Activated naive CD4-positive, alpha-beta T cell treated with anti-CD3 and anti-CD28 coated beads, Interleukin-2, amount 50 U/mL, for 72 hours (primary cell): ENCODE results near the gene TRAPPC2. TPM values are rescaled to one million over a fixed set of nuclear protein-coding genes. Genes with fewer than 3 reads are reported as not detected.
"Not testable (repeated sequence)": the region's sequence is repeated elsewhere in the genome, so short reads cannot be mapped to it uniquely, and the experiment has no call there.

ENCODE experiments used
- ATAC-seq, 2 donors: fragments of 150-1000 bp; cut with Tn5 transposase; 2 replicates each; pipeline ENCODE4 v1.10.0; 2021; ENCODE audit warnings: mild to moderate bottlenecking in 2 of 2, moderate library complexity in 2 of 2
- DNase-seq, 2 donors: peaks; one replicate each; pipeline ENCODE4 v3.0.0; 2021 to 2022; ENCODE audit warnings: low spot score in 2 of 2
- H3K27ac Mint-ChIP-seq, 2 donors: one replicate each; pipeline ENCODE4 v1.8.0; 2022; ENCODE audit warnings: mild to moderate bottlenecking in 2 of 2, mixed read lengths in 2 of 2
- H3K36me3 Mint-ChIP-seq, 2 donors: one replicate each; pipeline ENCODE4 v1.8.0; 2022; ENCODE audit warnings: mixed read lengths in 2 of 2
- H3K9me3 Mint-ChIP-seq, 2 donors: one replicate each; pipeline ENCODE4 v1.8.0; 2022; ENCODE audit warnings: mixed read lengths in 2 of 2
- total RNA-seq, 2 donors: library from RNA; stranded (reverse); gene quantifications; one replicate each; pipeline ENCODE4 v1.2.3, GENCODE V29; 2022

The TRAPPC2 gene
- total RNA-seq, 2 donors from 2014 or later: 14.5 to 18.1 TPM

DNA sequence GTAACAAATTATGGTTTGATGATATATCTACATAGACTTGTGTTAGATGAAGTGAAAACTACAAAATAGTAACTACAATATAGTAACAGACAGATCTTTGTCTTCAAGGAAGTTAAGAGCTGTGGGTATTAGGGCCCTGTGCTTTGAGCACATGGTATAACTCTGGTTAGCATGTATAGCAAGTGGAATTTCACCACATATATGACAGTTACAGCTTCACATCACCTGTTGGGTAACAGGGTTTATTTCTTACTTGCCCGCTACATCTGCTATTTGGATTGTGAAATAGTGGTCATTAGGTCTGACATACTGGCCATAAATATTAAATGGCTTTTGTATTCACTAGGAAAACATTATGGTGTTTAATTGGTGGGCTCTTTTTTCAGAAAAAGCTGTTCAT, 20.3 kb upstream of the TRAPPC2 start:
- peaks cover 0 to 7% of the 10 kb centered on the region in 2 donors for H3K36me3 Mint-ChIP-seq
- ATAC-seq (no peak), DNase-seq (no peak)
- no peaks in the 10 kb centered on the region for H3K9me3 Mint-ChIP-seq
- H3K27ac Mint-ChIP-seq: no peak overlapping the region

DNA sequence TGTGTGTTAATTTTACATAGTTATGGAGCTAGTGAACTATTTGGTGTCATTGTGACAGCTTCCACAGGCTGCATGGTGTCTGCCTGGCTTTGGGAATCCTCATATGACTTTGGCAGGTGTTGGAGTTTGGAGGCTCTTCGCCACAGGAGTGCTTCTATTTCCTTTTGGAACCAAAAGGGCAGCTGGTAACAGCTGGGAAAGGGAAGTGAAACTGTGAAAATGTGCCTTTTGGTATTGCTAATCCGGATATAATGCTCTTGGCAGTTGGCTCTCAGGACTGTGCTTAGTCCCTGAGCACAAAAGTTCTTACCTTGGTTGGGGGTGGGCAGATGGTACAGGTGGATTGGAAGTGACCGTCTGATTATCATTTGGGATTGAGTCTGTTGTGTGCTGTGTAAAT, 18.2 kb upstream of the TRAPPC2 start:
- H3K36me3 Mint-ChIP-seq: peaks cover 0 to 7% of the 10 kb centered on the region in 2 donors

DNA sequence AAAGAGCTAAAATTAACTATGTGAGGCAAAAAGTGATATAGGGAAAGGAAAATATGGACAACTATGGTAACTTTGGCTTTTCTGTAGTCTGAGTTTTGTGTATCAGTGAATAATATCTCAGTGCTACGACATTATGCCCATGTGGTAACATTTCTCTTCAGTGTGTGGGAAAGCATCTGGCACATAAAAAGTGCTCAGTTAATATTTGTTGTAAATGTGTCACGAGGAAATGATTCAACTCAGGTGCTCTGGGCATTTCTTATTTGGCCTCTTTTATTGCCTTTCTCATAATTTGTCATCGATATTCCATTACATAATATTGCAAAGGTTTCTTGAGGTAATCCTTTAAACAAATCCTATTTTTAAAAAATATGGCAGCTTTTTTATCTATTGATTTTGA, 17.7 kb upstream of the TRAPPC2 start:
- no peak for DNase-seq
- no peak for ATAC-seq
- H3K36me3 Mint-ChIP-seq: peaks cover 0 to 7% of the 10 kb centered on the region in 2 donors
- no peak overlapping the region for H3K27ac Mint-ChIP-seq
- H3K9me3 Mint-ChIP-seq: no peaks in the 10 kb centered on the region

More for the DNA sequence above, 18.2 kb upstream of the TRAPPC2 start:
- no peak for ATAC-seq
- Mint-ChIP-seq H3K9me3 (no peaks in the 10 kb centered on the region), H3K27ac (peak overlapping the region; percentile 7 to 12)
- DNase-seq: no peak

DNA sequence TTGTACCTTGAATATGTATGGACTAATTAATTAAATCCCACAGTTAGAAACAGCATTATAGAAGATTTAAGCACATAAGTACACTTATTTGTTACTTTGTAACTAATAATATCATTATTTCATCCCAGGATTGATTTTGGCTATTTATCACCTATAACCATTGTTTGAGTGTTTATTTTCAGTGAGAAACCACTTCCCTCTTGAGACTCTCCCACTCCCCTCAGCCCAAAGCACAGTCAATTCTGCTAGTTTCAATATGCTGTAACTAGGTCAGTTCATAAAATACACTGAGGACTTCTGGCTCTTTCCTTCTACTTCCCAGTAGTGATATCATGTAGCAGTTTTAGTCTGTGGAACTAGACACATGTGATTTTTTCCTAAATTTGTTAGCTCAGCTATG, 16.4 kb upstream of the TRAPPC2 start:
- Mint-ChIP-seq H3K27ac (peak overlapping the region in 1 of 2 donors; percentile 9), H3K9me3 (no peaks in the 10 kb centered on the region), H3K36me3 (peaks cover 0 to 7% of the 10 kb centered on the region in 2 donors)
- no peak for ATAC-seq
- no peak for DNase-seq

DNA sequence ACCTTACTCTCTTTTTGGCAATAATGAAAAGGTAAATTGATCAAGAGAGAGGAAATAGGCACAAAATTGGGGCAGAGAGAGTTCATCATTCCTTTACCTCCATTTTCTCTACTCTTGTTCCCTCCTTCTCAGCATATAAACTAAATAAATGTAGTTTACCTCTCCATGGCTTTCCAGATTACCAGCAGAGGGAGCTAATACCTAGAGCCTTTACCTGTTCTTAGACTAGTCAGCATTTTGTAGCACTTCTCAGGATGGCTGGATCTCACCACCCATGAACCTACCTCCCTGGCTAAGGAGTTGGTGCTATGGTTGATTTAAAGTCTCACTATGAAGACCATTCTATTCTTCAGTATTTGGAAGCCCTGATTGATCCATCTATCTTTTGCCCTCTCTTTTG, 15.8 kb upstream of the TRAPPC2 start:
- Mint-ChIP-seq H3K9me3 (no peaks in the 10 kb centered on the region), H3K36me3 (peaks cover 0 to 7% of the 10 kb centered on the region in 2 donors), H3K27ac (peak overlapping the region in 1 of 2 donors; percentile 9)
- peak; percentile 53 to 64 for ATAC-seq
- DNase-seq: no peak

DNA sequence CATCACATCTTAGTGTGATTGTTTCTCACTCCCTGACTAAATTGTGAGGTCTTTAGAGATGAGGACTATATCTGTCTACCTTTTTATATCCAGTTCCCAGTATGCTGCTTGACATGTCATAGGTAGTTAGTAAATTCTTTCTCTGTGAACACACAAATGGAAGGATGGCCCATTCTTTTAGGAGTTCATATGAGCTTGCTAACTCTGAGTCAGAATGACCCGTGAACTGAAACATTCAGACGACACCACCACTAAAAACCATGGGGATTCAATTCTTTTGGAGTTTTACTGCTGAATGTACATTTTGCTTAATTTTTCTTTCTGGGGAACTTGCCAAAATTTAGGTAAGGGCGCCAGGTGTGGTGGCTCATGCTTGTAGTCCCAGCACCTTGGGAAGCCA, 14.1 kb upstream of the TRAPPC2 start:
- H3K36me3 Mint-ChIP-seq: peaks cover 0 to 7% of the 10 kb centered on the region in 2 donors
- DNase-seq (no peak), ATAC-seq (no peak)
- no peaks in the 10 kb centered on the region for H3K9me3 Mint-ChIP-seq
- H3K27ac Mint-ChIP-seq: no peak overlapping the region

DNA sequence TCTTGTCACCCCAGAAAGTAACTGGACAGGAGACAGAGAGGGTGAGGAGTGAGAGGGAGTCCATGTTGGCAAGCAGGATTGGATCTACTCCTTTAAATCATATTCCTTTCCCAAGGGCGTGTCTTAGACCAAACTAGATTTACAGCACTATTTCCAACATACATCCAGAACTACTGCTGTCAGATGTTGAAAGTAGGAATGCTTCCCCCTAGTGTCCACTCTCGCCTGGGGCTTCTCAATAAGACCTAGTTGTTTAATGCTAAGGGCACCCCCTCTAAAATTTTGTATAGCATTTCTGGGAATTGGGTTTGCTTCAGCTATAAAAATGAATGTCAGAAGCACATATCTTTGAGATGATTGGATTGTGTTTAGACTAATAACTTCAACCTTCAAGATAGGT, 13.4 kb upstream of the TRAPPC2 start:
- Mint-ChIP-seq H3K27ac (peak overlapping the region; percentile 26 to 55), H3K9me3 (no peaks in the 10 kb centered on the region), H3K36me3 (peaks cover 0 to 3% of the 10 kb centered on the region in 2 donors)
- DNase-seq: no peak
- ATAC-seq: no peak

DNA sequence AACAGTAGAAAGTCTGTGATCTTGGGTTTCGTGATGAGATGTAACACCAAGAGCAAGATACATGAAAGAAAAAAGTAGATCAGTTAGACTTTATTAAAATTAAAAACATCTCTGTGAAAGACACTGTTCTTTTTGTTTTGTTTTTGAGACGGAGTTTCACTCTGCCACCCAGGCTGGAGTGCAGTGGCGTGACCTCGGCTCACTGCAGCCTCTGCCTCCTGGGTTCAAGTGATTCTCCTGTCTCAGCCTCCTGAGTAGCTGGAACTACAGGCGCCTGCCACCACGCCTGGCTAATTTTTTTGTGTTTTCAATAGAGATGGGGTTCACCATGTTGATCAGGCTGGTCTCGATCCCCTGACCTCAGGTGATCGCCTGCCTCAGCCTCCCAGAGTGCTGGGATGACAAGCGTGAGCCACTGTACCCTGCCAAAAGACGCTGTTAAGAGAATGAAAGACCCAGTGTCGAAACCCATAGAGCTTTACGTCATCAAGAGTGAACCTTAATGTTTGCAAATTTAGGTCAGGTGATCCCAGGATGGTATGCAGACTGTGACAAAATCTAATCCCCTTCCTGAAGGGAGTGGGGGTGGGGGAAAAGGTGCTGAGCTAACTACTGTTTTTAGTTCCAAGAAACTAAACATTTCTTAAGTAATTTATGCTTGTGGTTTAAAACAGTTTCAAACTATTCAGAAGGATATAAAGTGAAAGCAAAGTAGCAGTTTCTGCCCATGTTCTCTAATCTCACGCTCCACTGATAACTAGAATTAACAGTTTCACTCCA, 8.2 kb upstream of the TRAPPC2 start:
- DNase-seq: peak in 1 of 2 donors; percentile 27
- ATAC-seq: peak; percentile 94 to 96
- Mint-ChIP-seq H3K9me3 (no peaks in the 10 kb centered on the region), H3K27ac (peak overlapping the region; percentile 84 to 88), H3K36me3 (no peaks in the 10 kb centered on the region)

DNA sequence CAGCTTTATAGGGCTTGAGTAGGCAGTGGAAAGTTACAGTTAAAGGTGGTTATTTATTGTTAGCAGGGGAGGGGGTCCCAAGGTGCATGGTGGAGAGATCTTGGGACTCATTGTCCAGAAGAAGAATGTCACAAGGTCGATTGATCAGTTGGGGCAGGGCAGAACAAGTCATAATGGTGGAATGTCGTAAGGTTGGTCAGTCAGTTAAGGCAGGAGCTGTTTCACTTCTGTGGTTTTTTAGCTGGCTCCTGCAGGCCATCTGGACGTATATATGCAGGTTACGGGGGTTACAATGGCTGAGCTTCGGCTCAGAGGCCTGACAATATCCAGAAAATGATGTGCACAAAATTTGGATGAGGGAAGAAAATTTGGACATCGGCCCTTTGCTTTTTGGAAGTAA, 7.3 kb upstream of the TRAPPC2 start:
- ATAC-seq: no peak

DNA sequence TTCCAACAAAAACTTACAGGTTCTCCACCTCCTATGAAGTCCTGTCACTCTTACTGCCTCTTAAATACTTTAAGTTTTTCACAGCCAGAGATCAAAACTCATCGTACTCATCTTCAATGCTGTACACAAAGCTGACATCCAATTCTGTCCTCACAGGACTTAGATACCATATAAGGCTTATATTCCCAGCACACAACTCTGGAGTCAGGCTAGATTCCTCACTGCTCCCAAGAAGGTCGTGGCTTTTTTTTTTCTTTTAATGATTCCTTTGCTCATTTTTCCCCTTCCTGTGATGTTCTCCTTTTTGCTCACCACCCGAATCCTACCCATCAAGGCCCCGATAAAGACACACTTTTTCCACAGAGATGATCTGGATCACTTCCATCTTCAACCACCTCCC, 914 bp downstream of the TRAPPC2 start:
- ATAC-seq (no peak), DNase-seq (no peak)
- Mint-ChIP-seq H3K36me3 (peaks cover 31 to 38% of the 10 kb centered on the region in 2 donors), H3K27ac (peak overlapping the region; percentile 96 to 98), H3K9me3 (no peaks in the 10 kb centered on the region)

More for the DNA sequence above, 7.3 kb upstream of the TRAPPC2 start:
- H3K27ac Mint-ChIP-seq: peak overlapping the region in 1 of 2 donors; percentile 84
- H3K9me3 Mint-ChIP-seq: no peaks in the 10 kb centered on the region
- DNase-seq: no peak
- H3K36me3 Mint-ChIP-seq: no peaks in the 10 kb centered on the region

DNA sequence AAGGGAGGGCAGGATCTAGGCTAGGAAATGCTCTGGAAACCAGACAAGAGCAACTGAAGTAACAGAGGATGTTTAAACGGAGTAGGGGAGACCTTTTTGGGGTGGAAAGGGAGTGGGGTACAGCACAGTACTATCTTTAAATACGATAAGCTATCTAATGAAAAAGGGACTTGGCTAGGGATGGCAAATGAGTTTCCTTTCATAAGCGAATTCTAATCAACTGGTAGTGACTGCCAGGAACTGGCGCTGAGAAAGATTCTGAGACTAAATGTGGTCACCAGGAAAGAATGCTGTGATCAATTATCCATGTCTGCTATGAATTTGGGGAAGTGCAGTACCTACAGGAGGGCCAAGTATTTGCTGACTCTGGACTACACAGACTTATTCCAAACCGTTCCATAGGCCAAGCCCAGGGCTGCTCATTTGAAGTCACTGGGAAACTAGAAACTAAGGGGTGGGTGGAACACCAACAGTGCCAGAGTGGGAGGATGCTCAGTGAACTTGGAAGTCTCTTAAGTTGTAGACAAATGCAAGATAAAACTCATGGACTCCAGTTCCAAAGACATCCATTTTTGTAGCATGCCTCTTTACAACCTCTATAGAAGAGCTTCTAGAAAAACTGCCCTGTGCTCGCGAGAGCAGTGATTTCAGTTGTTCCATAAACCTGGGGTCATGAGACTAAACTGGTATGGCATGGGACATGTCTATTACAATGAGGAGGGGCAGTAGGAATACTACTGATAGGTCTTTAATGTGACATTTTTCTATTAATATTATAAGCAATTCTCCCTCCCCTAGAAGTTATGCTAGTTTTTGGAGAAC, 2.0 kb downstream of the TRAPPC2 start:
- Mint-ChIP-seq H3K36me3 (peaks cover 36 to 46% of the 10 kb centered on the region in 2 donors), H3K27ac (peak overlapping the region in 1 of 2 donors; percentile 25), H3K9me3 (peaks cover 0 to 1% of the 10 kb centered on the region in 2 donors)
- DNase-seq (no peak), ATAC-seq (no peak)

DNA sequence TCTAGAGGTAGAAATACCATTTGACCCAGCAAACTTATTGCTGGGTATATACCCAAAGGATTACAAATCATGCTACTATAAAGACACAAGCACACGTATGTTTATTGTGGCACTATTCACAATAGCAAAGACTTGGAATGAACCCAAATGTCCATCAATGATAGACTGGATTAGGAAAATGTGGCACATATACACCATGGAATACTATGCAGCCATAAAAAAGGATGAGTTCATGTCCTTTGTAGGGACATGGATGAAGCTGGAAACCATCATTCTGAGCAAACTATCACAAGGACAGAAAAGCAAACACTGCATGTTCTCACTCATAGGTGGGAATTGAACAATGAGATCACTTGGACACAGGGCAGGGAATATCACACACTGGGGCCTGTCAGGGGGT, 3.9 kb downstream of the TRAPPC2 start:
- peaks cover 54 to 65% of the 10 kb centered on the region in 2 donors for H3K36me3 Mint-ChIP-seq
- H3K9me3 Mint-ChIP-seq, H3K27ac Mint-ChIP-seq, ATAC-seq, DNase-seq: not testable (repeated sequence)

DNA sequence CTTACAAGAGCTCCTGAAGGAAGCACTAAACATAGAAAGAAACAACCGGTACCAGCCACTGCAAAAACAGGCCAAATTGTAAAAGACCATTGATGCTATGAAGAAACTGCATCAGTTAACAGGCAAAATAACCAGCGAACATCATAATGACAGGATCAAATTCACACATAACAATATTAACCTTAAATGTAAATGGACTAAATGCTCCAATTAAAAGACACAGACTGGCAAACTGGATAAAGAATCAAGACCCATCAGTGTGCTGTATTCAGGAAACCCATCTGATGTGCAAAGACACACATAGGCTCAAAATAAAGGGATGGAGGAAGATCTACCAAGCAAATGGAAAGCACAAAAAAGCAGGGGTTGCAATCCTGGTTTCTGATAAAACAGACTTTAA, 7.8 kb downstream of the TRAPPC2 start:
- not testable (repeated sequence) for ATAC-seq, H3K27ac Mint-ChIP-seq, DNase-seq
- H3K9me3 Mint-ChIP-seq: peaks cover 5 to 18% of the 10 kb centered on the region in 2 donors
- peaks cover 33 to 64% of the 10 kb centered on the region in 2 donors for H3K36me3 Mint-ChIP-seq

DNA sequence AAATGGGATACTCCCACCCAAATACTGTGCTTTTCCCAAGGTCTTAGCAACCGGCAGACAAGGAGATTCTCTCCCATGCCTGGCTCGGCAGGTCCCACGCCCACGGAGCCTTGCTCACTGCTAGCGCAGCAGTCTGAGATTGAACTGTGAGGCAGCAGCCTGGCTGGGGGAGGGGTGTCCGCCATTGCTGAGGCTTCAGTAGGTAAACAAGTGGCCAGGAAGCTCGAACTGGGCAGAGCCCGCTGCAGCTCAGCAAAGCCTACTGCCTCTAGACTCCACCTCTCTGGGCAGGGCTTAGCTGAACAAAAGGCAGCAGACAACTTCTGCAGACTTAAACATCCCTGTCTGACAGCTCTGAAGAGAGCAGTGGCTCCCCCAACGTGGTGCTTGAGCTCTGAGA, 9.5 kb downstream of the TRAPPC2 start:
- H3K36me3 Mint-ChIP-seq: peaks cover 31 to 61% of the 10 kb centered on the region in 2 donors
- ATAC-seq, DNase-seq, H3K27ac Mint-ChIP-seq: not testable (repeated sequence)
- peaks cover 5 to 18% of the 10 kb centered on the region in 2 donors for H3K9me3 Mint-ChIP-seq

DNA sequence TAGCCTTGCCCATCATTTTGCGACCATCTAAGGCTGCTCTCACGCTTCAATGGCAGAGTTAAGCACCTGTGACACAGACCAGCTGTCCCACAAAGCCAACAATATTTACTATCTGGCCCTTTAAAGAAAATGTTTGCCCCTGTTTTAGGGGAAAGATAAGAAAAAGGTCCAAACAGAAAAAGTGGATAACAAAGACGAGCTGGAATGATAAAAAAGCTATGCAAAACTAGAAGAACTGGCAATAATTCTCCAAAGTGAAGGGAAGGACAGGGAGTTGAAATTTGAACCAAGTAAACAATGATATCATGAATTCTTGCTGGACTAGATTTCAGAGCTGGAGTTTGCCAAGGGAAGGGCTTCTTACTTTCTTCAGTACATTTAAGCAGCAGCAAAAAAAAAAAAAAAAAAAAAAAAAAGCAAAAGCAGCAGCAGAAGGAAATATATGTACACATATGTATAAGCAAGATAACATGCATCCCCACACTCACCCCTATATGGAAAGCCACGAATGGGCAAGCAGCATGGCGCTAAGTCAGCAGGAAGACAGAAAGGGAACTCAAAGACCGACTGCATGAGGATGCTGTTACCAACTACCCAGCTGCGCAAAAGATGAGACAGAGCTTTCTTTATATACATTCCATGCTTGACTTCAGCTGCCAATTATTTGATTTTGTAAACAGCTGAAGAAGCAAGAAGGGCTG, 12.5 kb downstream of the TRAPPC2 start:
- Mint-ChIP-seq H3K36me3 (peaks cover 22 to 40% of the 10 kb centered on the region in 2 donors), H3K9me3 (peaks cover 5 to 13% of the 10 kb centered on the region in 2 donors), H3K27ac (no peak overlapping the region)
- ATAC-seq (no peak), DNase-seq (no peak)

DNA sequence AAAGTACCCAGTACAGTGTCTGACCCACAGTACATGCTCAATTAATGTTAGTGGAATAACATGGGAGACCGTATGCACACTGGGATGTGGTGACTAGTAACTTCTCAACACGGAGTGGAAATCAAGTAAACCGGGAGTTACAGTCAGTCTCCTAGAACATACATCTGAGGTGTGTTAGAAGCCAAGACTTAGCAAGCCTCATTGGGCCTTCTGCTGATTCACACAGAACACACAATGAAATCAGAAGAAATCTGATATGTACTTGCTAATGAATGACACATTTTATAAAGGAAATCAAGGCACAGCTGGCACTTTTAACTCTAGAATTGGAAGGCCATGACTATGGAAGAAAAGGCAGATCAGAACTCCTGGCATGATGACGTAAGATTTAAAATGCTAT, 13.0 kb downstream of the TRAPPC2 start:
- H3K9me3 Mint-ChIP-seq: peaks cover 5 to 13% of the 10 kb centered on the region in 2 donors
- no peak for DNase-seq
- H3K36me3 Mint-ChIP-seq: peaks cover 16 to 34% of the 10 kb centered on the region in 2 donors
- H3K27ac Mint-ChIP-seq: no peak overlapping the region
- no peak for ATAC-seq
